ENCODE results near the gene IFT80. TPM values are rescaled to one million over a fixed set of nuclear protein-coding genes. Genes with fewer than 3 reads are reported as not detected.

The IFT80 gene
- total RNA-seq (2021; ENCODE audit: unreplicated experiment) = 26.3 TPM
- 6.8 and 7.7 TPM in 2 replicates for polyA plus RNA-seq (2012)
- Bru-seq, nascent RNA = percentile 80 among the genes with signal in this experiment
- BruChase-seq, experiment 1, labeled RNA remaining after a 6-hour chase = percentile 96 among the genes with signal in this experiment
- percentile 95 among the genes with signal in this experiment for BruChase-seq, experiment 2, labeled RNA remaining after a 2-hour chase
- long read RNA-seq, full-length matches to known transcripts = 8 of 18 reads
- long read RNA-seq, partial matches to known transcripts = 0 of 18 reads
- long read RNA-seq, other reads (novel, unspliced or antisense) = 10 of 18 reads

GRCh38 chr3:160399125-160400029 lies at the start of gene IFT80, which contains the start of gene SMC4:
TSS of gene IFT80 (minus strand) at chr3:160399225. CDS start at chr3:160384600, 14,625 bp downstream.
TSS of gene SMC4 (plus strand) at chr3:160399650. CDS start at chr3:160400827, 1,177 bp downstream.
- H3K27ac ChIP-seq (ENCODE audit: low read depth, low read length) = peak within 1 kb of the TSS; percentile 95
- H3K4me2 ChIP-seq (ENCODE audit: low read length) = peak within 1 kb of the TSS; percentile 91
- BruUV-seq (replicated peaks) = TSS peak; percentile 56
- peaks cover 82% of the 10 kb centered on the region for H3K79me2 ChIP-seq (ENCODE audit: insufficient read depth, low read length)
- CTCF ChIA-PET = no interaction called here
- peaks cover 11% of the 10 kb centered on the region; the same call in 1 of the 2 replicates for H4K20me1 ChIP-seq (ENCODE audit: insufficient read depth)
- TF ChIP-seq SIN3A (IDR thresholded peaks at IDR 0.05; ENCODE audit: low read depth) (peak; percentile 91), MAX (IDR thresholded peaks at IDR 0.05) (peak; percentile 62; the same call in 1 of the 2 replicates), ZBTB33 (IDR thresholded peaks at IDR 0.05; ENCODE audit: extremely low read depth, insufficient replicate concordance, low read length) (peak; percentile 96), POLR2A (IDR thresholded peaks at IDR 0.05; ENCODE audit: borderline replicate concordance, extremely low read depth, insufficient read depth, insufficient read length) (peak; percentile 78), ZFX (IDR thresholded peaks at IDR 0.05) (peak; percentile 44; the same call in 1 of the 2 replicates), ZNF274 (IDR thresholded peaks at IDR 0.05; ENCODE audit: low read depth, low read length) (no peak), SP1 (IDR thresholded peaks at IDR 0.05; ENCODE audit: low read depth) (peak; percentile 63), POLR2AphosphoS5 (IDR thresholded peaks at IDR 0.05; ENCODE audit: low read depth, low read length) (peak; percentile 89), SRF (IDR thresholded peaks at IDR 0.05; ENCODE audit: low read depth) (peak; percentile 61), JUND (IDR thresholded peaks at IDR 0.05) (no peak), YY1 (IDR thresholded peaks at IDR 0.05; ENCODE audit: extremely low read depth, insufficient replicate concordance, low read depth, low read length) (peak; percentile 89)
- peaks cover 17 to 32% of the 10 kb centered on the region in 2 experiments for H3K4me1 ChIP-seq (ENCODE audit: control insufficient read depth in 1 of 2, insufficient read depth in 2 of 2, low read length in 2 of 2)
- peak; percentile 93 for DNase-seq (ENCODE audit: low read depth, low spot score)
- H3K9me2 ChIP-seq (ENCODE audit: insufficient read depth) = no peaks in the 10 kb centered on the region
- ATAC-seq = peak; percentile 94
- no peaks in the 10 kb centered on the region for H3K27me3 ChIP-seq (ENCODE audit: insufficient read depth, low read length)
- H2AFZ ChIP-seq (ENCODE audit: low read depth, low read length, poor library complexity, severe bottlenecking) = peak within 1 kb of the TSS; percentile 55
- RAD21 ChIA-PET (ENCODE audit: low non-redundant PET in 1 of 2, low total read pairs in 2 of 2, uncharacterized antibody in 2 of 2, unreplicated experiment in 2 of 2) = no interaction called here
- POLR2A ChIA-PET = no interaction called here
- no peaks in the 10 kb centered on the region for H3K9me3 ChIP-seq (ENCODE audit: control insufficient read depth in 1 of 2, insufficient read depth in 1 of 2, low read depth in 1 of 2, low read length in 2 of 2)
- peaks cover 7 to 30% of the 10 kb centered on the region in 2 experiments; a peak in 2 of 4 replicates for H3K36me3 ChIP-seq (ENCODE audit: control insufficient read depth in 1 of 2, insufficient read depth in 2 of 2, low read length in 2 of 2)
- peak within 1 kb of the TSS; percentile 90 to 93 for H3K4me3 ChIP-seq (replicated peaks in 1 of 2; ENCODE audit: low read depth in 1 of 2, low read length in 2 of 2)
- peak within 1 kb of the TSS; percentile 94 for H3K9ac ChIP-seq (ENCODE audit: low read length)
- intact Hi-C loops (cut with micrococcal nuclease) = no loop called here

All from HCT116 (cell line).